Right lobe of liver (tissue), 4 donors: Measurements from ENCODE around the gene OS9.

Experiments
- CTCF ChIP-seq, 4 donors: fragments of 200-600 bp in 3 of 4; fragments of 450-650 bp in 1 of 4; IDR thresholded peaks; one replicate each; pipeline versions ENCODE4 v1.5.1 to v1.8.0; 2016 to 2022; ENCODE audit warnings: antibody characterized with exemption in 4 of 4, mild to moderate bottlenecking in 2 of 4
- POLR2A ChIP-seq: fragments of 450-650 bp; IDR thresholded peaks from one replicate; pipeline ENCODE4 v1.6.1; 2017; ENCODE audit warnings: antibody characterized with exemption, mild to moderate bottlenecking
- donor health status: DM: no; HTN: no; CAD: no.
- donor health status: DM: no; HTN: no; CAD: no.
- donor health status: DM: no; HTN: yes; CAD: no.

GRCh38 chr12:57744194-57744776 lies 50.4 kb downstream of the OS9 start:
- TF ChIP-seq CTCF (IDR thresholded peaks at IDR 0.05): no peak
- TF ChIP-seq POLR2A: no peak
